ENCODE data around the gene FCN1. TPM values are rescaled to one million over a fixed set of nuclear protein-coding genes. Genes with fewer than 3 reads are reported as not detected.

The FCN1 gene
- total RNA-seq, 1 donor from 2014 or later, result 3.1 TPM

Other genes starting within 250 kb of the FCN1 start
- gene FCN2, start 37.1 kb downstream of the FCN1 start, total RNA-seq, result 0.49 TPM
- gene OLFM1, start 169.8 kb upstream of the FCN1 start, total RNA-seq, result 47.8 TPM

Measured in ureter (tissue), 1 donor.